CD4-positive, alpha-beta T cell treated with Interleukin-17A for 1 hour (primary cell): ENCODE data around the gene MAN1A2.
"Not testable (repeated sequence)": the region's sequence is repeated elsewhere in the genome, so short reads cannot be mapped to it uniquely, and the experiment has no call there.

Experiments used
- DNase-seq: peaks from one replicate; pipeline ENCODE4 v3.0.0-alpha.2; 2020

MAN1A2 gene

GRCh38 chr1:117403597-117403996 is 36.3 kb downstream of the MAN1A2 start:
- DNase-seq, result no peak

DNA sequence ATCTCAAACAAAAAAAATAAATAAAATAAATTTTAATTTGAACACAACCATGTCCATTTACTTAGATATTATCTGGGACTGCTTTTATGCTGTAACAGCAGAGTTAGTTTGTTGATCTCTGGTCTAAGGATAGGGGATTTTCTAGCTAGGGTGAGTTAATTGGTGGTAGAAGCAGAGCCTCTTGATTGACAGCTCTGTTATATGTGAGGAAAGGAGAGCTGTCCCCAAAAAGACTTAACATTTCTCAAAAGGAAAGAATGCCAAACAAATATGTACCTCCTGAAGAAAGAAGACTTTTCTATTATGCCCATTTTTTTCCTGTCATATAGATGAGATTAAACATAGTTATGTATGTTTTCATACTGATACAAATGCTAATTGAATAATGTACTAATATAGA is 37.8 kb downstream of the MAN1A2 start:
- DNase-seq, result no peak

GRCh38 chr1:117412472-117412871 is 45.2 kb downstream of the MAN1A2 start:
- no peak for DNase-seq

- no peak for DNase-seq
Measured at GRCh38 chr1:117413412-117413811, 46.2 kb downstream of the MAN1A2 start.

GRCh38 chr1:117414943-117415342 is 47.7 kb downstream of the MAN1A2 start:
- DNase-seq, result no peak

DNA sequence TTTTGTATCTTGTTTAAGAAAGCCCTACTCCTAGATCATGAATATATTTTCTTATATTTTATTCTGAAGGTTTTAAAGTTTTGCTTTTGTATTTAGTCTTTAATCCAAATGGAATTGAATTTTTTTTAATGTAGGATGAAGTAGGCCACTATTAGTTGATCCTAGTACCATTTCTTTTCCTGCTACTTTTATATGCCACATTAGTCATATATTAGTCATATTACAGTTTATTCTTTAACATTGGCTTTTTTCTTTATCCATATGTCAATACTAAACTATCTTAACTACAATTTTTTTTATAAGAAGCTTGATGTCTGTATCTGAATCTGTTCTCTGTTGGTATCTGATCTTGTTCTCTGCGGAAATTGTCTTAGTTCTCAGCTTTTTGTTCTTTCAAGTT is 48.8 kb downstream of the MAN1A2 start:
- DNase-seq, result no peak

DNA sequence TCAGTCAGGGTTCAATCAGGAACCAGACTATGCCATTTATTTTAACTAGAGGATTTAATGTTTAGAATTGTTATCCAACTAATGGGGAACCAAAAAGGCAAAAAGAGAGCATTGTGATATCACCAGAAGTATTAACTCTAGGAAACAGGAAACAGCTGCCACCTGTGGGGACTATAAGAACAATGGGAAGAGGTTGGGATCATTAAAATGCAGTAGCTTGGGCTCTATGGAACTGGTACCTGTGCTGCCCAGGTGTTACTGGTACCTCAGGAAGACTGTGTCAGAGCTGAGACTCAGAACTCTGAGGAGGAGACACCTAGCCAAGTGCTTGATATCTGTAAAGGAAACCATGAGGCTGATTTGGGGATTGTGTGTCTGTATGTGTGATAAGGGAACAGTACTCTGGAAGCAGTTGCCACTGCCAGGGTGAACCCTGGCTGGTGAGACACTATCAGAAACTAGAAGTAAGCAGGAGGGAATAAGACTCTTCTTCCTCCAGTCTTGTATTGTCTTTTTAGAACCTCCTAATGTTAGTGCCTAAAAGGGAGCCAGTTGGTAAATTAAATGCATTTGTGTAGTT is 49.4 kb downstream of the MAN1A2 start:
- DNase-seq, result no peak

- DNase-seq, result no peak
Measured at GRCh38 chr1:117425050-117425734, 57.9 kb downstream of the MAN1A2 start.

DNA sequence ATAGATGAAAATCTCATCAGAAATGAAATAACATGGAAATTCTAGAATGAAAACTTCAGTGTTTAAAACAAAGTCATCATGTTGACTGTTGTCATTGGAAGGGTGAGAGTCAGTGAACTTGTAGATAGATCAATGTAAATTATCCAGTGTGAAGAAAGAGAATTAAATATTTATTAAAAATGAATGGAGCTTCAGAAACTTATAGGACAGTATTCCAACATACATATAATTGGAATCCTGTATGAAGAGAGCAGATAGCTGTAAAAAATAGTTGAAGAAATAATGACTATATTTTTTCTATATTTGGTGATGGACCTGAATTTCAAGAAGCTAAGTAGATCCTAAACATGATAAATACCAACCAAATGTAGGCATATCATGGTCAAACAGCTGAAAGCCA is 60.0 kb downstream of the MAN1A2 start:
- no peak for DNase-seq

DNA sequence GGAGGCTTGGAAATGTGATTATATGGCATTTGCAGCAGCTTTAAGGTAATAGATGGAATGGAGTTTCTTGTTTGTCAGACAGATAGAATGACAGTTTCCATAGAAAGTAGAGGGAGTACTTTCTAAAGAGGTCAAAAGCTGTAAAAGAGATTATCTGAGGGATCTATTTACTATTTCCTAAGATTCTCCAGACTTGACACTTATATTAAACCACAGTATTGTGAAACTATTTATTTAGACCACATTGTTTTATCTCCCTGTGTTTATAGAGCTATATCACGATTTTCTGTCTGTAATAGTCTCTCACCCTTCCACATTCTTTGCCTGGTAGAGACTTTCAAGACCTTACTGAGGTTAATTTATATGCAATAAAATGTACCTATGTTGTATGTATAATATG is 66.7 kb downstream of the MAN1A2 start:
- DNase-seq, result no peak

GRCh38 chr1:117436513-117436912 is 69.3 kb downstream of the MAN1A2 start:
- no peak for DNase-seq

- no peak for DNase-seq
Measured at GRCh38 chr1:117447661-117448060, 80.4 kb downstream of the MAN1A2 start.

DNA sequence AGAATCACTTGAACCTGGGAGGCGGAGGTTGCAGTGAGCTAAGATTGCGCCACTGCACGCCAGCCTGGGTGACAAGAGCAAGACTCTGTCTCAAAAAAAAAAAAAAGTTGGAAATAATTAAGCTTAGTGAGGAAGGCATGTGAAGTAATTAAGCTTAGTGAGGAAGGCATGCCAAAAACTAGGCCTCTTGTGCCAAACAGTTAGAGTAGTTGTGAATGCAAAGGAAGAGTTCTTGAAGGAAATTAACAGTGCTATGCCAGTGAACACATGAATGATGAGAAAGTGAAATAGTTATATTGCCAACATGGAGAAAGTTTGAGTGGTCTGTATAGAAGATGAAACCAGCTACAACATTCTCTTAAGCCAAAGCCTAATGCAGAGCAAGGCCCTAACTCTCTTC is 85.0 kb downstream of the MAN1A2 start:
- no peak for DNase-seq

GRCh38 chr1:117453958-117454357 is 86.7 kb downstream of the MAN1A2 start:
- no peak for DNase-seq

DNA sequence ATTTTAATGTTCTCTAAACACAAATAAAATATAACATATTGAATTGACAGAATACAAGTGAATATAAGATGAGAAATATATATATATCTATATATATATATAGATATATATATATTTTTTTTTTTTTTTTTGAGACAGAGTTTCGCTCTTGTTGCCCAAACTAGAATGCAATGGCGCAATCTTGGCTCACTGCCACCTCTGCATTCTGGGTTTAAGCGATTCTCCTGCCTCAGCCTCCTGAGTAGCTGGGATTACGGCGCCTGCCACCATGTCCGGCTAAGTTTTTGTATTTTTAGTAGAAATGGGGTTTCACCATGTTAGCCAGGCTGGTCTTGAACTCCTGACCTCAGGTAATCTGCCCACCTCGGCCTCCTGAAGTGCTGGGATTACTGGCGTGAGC is 91.2 kb downstream of the MAN1A2 start:
- DNase-seq, result not testable (repeated sequence)

GRCh38 chr1:117466761-117467160 is 99.5 kb downstream of the MAN1A2 start:
- DNase-seq, result no peak

DNA sequence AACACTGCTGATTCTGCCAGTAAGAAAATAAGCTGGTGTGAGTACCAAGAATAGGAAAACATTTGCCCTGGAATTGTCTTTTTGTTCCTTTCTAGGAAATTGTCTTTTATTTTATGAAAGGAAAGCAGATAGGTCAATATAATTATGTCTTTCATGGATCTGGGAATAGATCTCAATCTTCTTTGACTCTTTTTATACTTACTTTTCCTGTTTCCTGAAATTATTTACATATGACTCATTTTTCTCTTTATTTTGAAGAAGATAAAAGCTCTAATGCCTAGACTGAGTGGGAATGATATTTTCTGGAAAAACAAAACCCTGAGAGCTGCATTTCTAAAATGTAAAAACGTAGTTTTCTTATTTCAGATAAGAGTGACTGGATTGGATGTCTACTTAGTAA is 100.1 kb downstream of the MAN1A2 start:
- DNase-seq, result no peak

DNA sequence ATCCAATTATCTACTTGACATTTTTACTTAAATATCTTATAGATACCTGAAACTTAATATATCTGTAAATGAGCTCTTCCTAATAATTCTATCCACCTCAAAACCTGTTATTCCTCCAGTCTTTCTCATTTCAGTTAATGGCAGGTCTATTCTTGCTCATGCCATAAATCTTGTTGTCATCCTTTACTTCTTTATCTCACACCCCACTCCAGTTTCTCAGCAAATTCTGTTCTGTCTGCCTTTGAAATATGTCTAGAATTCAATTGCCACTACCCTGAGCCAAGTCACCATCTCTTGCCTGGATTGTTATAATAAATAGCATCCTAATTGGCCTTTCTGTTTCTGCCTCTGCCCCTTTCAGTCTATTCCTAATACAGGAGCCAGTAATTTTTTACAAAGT is 105.8 kb downstream of the MAN1A2 start:
- DNase-seq, result no peak

GRCh38 chr1:117475495-117475894 is 108.2 kb downstream of the MAN1A2 start:
- not testable (repeated sequence) for DNase-seq

GRCh38 chr1:117479086-117479485 is 111.8 kb downstream of the MAN1A2 start:
- no peak for DNase-seq

- DNase-seq, result no peak
Measured at GRCh38 chr1:117481410-117481809, 114.2 kb downstream of the MAN1A2 start.

DNA sequence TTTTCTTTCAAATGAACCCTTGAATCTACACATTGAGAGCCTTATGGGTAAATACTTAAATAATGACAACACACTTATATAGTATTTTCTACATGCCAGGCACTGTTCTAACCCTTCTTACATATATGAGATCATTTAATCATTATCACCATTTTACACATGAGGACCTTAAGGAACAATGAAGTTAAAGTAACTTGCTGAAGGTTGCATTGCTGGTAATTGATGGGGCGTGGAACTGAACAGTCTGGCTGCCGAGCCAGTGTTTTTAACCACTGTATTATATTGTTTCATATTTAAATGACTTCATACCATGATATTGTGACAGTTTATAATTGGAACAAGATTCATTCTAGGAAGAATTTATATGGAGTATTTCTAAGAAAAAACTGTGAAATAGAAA is 126.7 kb downstream of the MAN1A2 start:
- DNase-seq, result no peak

- no peak for DNase-seq
Measured at GRCh38 chr1:117495068-117495467, 127.8 kb downstream of the MAN1A2 start.

DNA sequence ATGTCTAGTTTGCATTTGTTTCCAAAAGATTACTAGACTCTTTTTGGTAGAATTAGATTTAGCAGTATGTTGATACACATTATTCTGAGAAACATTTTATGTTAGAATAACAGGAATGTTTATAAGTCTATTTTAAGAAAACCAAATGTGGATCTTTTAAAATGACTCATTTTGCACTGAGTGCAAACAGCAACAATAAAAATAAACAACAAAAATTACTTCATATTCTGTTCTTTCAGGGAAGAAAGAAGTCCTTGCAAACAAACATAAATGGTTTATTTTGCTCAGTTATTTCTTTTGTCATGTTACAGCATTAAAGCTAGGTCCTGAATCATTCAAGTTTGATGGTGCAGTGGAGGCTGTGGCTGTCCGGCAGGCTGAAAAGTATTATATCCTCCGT is 131.8 kb downstream of the MAN1A2 start:
- DNase-seq, result no peak

DNA sequence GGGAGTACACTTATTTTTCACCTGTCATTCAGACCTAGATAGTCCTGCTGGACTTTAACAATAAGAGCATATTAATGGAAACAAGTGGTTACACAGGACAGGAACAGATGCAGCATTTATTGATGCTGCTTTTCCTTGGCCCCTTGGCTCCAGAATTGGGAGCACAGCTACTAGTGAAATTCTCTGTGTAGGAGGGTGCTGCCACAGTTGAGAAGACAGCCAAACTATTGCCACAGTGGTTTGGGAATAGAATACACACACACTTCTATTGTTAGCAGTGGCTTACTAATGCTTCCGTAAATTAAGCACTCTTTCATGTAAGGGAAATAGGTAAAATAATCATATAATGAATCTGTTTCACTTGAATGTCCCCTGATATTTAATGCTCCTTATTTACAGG is 133.3 kb downstream of the MAN1A2 start:
- no peak for DNase-seq
